HCT116 (cell line): ENCODE data around the gene SMIM35.

ENCODE experiments used
- POLR2A ChIP-seq: IDR thresholded peaks from 2 replicates; pipeline ENCODE4 v1.7.0; 2011; ENCODE audit warnings: borderline replicate concordance; ENCODE audit not compliant: insufficient read depth, insufficient read length; ENCODE audit errors: extremely low read depth
- POLR2AphosphoS5 ChIP-seq: IDR thresholded peaks from 2 replicates; pipeline ENCODE4 v1.6.1; 2011; ENCODE audit warnings: mild to moderate bottlenecking, low read depth, low read length, moderate library complexity
- TF ChIP-seq, protein P1 (sequence below), 3 experiments: fragments of 200-600 bp in 1 of 3; sonication (generic) in 1 of 3; IDR thresholded peaks in 2 of 3; conservative IDR thresholded peaks in 1 of 3; 2 replicates each; pipeline ENCODE4 v1.5.1; 2012 to 2017; ENCODE audit warnings: low read depth in 2 of 3, low read length in 2 of 3, antibody characterized with exemption in 1 of 3, borderline replicate concordance in 1 of 3, control low read depth in 1 of 3, mild to moderate bottlenecking in 1 of 3, mixed read lengths in 1 of 3, mixed run types in 1 of 3, moderate library complexity in 1 of 3; ENCODE audit not compliant: insufficient read depth in 1 of 3

DNA sequence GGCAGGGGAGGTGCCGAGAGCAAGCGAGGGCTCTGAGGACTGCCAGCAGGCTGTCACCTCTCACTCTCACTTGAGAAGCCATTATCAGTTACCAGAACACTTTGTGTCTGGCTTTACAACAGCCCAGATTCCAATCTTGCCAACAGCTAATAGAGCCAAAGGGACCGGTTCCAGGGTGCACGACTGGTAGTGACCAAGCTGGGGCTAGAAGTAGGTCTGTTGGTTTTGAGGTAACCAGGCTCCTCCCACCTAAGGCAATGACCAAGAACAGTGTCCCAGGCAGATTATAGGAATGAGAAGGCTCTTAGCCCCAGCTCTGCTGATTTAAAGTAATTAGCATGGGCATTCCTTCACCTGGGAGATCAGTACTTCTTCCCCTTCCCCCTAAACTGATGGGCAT lies 107.8 kb downstream of the SMIM35 start:
- TF ChIP-seq, protein P1, sequence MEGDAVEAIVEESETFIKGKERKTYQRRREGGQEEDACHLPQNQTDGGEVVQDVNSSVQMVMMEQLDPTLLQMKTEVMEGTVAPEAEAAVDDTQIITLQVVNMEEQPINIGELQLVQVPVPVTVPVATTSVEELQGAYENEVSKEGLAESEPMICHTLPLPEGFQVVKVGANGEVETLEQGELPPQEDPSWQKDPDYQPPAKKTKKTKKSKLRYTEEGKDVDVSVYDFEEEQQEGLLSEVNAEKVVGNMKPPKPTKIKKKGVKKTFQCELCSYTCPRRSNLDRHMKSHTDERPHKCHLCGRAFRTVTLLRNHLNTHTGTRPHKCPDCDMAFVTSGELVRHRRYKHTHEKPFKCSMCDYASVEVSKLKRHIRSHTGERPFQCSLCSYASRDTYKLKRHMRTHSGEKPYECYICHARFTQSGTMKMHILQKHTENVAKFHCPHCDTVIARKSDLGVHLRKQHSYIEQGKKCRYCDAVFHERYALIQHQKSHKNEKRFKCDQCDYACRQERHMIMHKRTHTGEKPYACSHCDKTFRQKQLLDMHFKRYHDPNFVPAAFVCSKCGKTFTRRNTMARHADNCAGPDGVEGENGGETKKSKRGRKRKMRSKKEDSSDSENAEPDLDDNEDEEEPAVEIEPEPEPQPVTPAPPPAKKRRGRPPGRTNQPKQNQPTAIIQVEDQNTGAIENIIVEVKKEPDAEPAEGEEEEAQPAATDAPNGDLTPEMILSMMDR (IDR thresholded peaks at IDR 0.05 in 2 of 3, conservative IDR thresholded peaks at IDR 0.05 in 1 of 3; ENCODE audit: borderline replicate concordance in 1 of 3, insufficient read depth in 1 of 3, low read depth in 2 of 3, low read length in 2 of 3) = no peak
- TF ChIP-seq POLR2A (no peak), POLR2AphosphoS5 (no peak)
